Upper lobe of right lung (tissue), 1 donor: ENCODE measurements around the gene GMDS. TPM values are rescaled to one million over a fixed set of nuclear protein-coding genes. Genes with fewer than 3 reads are reported as not detected.

Source experiments
- ATAC-seq: fragments of 200-7000 bp; cut with Tn5 transposase; one replicate; pipeline ENCODE4 v1.9.1; 2020; ENCODE audit warnings: mild to moderate bottlenecking, moderate library complexity
- DNase-seq: peaks from one replicate; pipeline ENCODE4 v3.0.0-alpha.2; 2020
- H3K27ac ChIP-seq: fragments of 200-600 bp; one replicate; pipeline ENCODE4 v1.8.0; 2022
- H3K27me3 ChIP-seq: fragments of 200-600 bp; one replicate; pipeline ENCODE4 v1.8.0; 2022; ENCODE audit warnings: mild to moderate bottlenecking
- H3K36me3 ChIP-seq: fragments of 200-600 bp; one replicate; pipeline ENCODE4 v1.8.0; 2022
- H3K4me1 ChIP-seq: fragments of 200-600 bp; one replicate; pipeline ENCODE4 v1.8.0; 2022
- H3K4me3 ChIP-seq: fragments of 200-600 bp; one replicate; pipeline ENCODE4 v1.8.0; 2022; ENCODE audit warnings: mild to moderate bottlenecking
- H3K9me3 ChIP-seq: fragments of 200-600 bp; one replicate; pipeline ENCODE4 v1.8.0; 2022
- intact Hi-C: fragments of 100-400 bp; cut with DNase I; formaldehyde crosslinking; loops from one replicate; pipeline ENCODE4 v1.11.0; 2022
- total RNA-seq: library from RNA; stranded (reverse); fragmentation: NEBNext Ultra II Directional; extraction: Animal tissue kit (Norgen Biotek cat#: 25700); gene quantifications from one replicate; pipeline ENCODE4 v1.2.1, GENCODE V29; 2021
- TF ChIP-seq, protein P1 (sequence below): fragments of 200-600 bp; IDR thresholded peaks from one replicate; pipeline ENCODE4 v1.8.0; 2022; ENCODE audit warnings: antibody characterized with exemption
- donor health status: DM: no; HTN: yes; CAD: no; lungs with severe emphysema.

The GMDS gene
- total RNA-seq, 1 donor from 2014 or later, result 12.2 TPM

DNA sequence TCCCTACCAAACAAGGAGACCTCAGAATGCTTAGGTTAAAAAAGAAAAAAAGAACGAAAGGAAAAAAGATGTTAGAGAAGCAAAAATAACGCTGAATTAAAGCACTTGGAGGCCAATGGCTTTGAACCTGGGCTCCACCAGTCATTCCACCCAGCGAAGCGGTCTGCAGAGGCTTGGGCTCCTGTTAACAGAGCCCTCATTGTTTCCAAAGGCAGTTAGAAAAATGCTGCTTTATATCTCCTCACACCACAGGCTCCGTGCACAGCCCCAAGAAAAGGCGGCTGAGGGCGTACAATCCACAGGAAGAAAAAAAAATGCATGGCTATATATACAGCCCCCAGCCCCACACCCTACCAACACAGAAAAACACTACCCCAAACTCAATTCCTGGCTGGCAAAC is 379.8 kb downstream of the GMDS start:
- Histone ChIP-seq H3K4me1 (no peaks in the 10 kb centered on the region), H3K27me3 (no peaks in the 10 kb centered on the region), H3K4me3 (no peak overlapping the region), H3K9me3 (no peaks in the 10 kb centered on the region), H3K36me3 (no peaks in the 10 kb centered on the region), H3K27ac (no peak overlapping the region)
- TF ChIP-seq, protein P1, sequence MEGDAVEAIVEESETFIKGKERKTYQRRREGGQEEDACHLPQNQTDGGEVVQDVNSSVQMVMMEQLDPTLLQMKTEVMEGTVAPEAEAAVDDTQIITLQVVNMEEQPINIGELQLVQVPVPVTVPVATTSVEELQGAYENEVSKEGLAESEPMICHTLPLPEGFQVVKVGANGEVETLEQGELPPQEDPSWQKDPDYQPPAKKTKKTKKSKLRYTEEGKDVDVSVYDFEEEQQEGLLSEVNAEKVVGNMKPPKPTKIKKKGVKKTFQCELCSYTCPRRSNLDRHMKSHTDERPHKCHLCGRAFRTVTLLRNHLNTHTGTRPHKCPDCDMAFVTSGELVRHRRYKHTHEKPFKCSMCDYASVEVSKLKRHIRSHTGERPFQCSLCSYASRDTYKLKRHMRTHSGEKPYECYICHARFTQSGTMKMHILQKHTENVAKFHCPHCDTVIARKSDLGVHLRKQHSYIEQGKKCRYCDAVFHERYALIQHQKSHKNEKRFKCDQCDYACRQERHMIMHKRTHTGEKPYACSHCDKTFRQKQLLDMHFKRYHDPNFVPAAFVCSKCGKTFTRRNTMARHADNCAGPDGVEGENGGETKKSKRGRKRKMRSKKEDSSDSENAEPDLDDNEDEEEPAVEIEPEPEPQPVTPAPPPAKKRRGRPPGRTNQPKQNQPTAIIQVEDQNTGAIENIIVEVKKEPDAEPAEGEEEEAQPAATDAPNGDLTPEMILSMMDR, result no peak
- intact Hi-C loops, result no loop called here
- ATAC-seq (no peak), DNase-seq (no peak)

DNA sequence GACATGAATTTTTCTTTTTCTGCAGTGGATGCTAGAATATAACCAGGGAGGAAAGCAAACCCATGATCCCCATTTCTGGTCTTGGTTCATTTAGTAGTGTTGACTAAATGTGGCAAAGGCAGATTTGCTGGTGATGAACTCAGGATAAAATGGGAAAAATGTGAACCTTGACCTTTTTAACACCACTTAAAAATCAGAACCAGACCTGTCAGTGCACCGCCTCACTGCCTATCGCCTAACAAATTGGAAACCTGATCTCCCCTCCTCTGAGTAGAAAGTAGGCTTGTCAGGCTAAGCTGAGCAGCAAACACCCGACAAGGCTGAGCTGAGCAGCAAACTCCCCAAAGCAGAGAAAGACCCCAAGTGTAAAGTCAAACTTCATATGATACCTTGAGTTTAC is 380.9 kb downstream of the GMDS start:
- ATAC-seq (no peak), DNase-seq (no peak)
- H3K4me1 ChIP-seq, result no peaks in the 10 kb centered on the region
- intact Hi-C loops, result no loop called here
- TF ChIP-seq, protein P1, result no peak
- no peaks in the 10 kb centered on the region for H3K9me3 ChIP-seq
- no peak overlapping the region for H3K4me3 ChIP-seq
- H3K27ac ChIP-seq, result no peak overlapping the region
- no peaks in the 10 kb centered on the region for H3K36me3 ChIP-seq
- no peaks in the 10 kb centered on the region for H3K27me3 ChIP-seq

DNA sequence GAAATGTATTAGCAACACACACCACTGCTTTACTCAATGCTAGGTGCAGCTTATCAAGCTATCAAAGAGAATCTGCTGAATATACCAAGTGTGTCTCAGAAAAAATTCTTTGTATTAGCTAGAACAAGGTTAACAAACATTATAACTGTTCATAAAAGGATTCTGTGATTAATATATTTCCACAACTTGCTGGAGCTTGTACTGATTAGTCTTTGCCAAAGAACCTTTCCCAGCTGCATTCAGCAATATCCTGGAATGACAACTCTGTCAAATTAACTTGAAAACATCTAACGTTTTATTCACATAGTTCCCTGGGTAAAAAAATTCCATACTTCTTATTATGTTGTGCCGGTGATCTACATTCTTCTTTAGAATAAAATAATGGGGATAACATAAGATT is 383.0 kb downstream of the GMDS start:
- no peaks in the 10 kb centered on the region for H3K9me3 ChIP-seq
- H3K4me1 ChIP-seq, result no peaks in the 10 kb centered on the region
- no peak overlapping the region for H3K4me3 ChIP-seq
- no peak for DNase-seq
- ATAC-seq, result no peak
- intact Hi-C loops, result no loop called here
- no peaks in the 10 kb centered on the region for H3K27me3 ChIP-seq
- TF ChIP-seq, protein P1, result no peak
- no peak overlapping the region for H3K27ac ChIP-seq
- no peaks in the 10 kb centered on the region for H3K36me3 ChIP-seq

DNA sequence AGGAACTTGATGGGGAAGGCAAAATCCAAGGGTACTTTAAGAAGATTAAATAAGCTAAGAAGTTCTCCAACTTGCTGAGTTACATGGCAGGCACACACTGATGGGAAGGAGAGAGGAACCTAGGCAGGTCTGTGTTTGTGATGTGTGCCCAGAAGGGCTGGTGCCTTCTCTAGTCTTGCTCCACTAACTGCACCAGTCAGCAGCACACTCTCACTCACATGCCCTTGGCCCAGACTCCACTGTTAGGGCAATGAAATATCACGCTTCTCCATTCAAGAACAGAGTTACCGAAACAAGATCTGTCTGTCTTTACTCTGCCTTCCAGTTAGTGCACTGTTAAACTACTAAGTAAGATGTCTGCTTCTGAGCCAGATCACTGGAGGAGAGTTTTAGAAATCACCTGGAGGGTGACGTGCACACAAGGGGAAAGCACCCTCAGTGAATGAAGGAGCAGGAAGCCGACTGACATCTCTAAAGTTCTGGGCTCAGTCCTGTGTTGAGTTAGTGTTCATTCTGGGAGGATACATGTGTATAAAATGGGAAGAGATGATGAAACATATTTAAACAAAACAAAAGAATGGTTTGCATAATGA is 384.6 kb downstream of the GMDS start:
- H3K4me1 ChIP-seq, result no peaks in the 10 kb centered on the region
- intact Hi-C loops, result no loop called here

DNA sequence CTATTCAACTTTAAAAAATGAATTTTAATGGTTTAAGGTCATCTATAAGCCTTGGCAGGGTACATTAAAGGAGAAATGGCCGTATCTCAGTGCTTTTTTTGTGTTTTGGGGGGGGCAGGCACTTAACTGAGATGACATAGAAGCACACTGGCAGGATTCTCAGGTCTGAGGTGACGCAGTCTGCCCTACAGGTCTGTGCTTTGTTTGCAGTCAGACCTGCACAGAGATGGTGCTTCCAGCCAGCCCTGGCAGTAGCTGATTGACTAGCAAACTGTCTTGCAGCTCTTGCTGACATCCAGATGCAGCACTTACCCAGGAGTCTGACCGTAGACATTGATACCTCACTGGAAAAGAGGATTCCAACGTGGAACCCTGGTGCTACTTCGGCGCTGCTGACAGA is 386.5 kb downstream of the GMDS start:
- Histone ChIP-seq H3K4me3 (no peak overlapping the region), H3K9me3 (no peaks in the 10 kb centered on the region), H3K36me3 (no peaks in the 10 kb centered on the region), H3K4me1 (no peaks in the 10 kb centered on the region), H3K27me3 (no peaks in the 10 kb centered on the region), H3K27ac (no peak overlapping the region)
- TF ChIP-seq, protein P1, result no peak
- ATAC-seq, result no peak
- intact Hi-C loops, result no loop called here
- DNase-seq, result no peak

More for the DNA sequence above, 384.6 kb downstream of the GMDS start:
- ATAC-seq (no peak), DNase-seq (no peak)
- TF ChIP-seq, protein P1, result no peak
- Histone ChIP-seq H3K27ac (no peak overlapping the region), H3K9me3 (no peaks in the 10 kb centered on the region), H3K4me3 (no peak overlapping the region), H3K36me3 (no peaks in the 10 kb centered on the region), H3K27me3 (no peaks in the 10 kb centered on the region)

DNA sequence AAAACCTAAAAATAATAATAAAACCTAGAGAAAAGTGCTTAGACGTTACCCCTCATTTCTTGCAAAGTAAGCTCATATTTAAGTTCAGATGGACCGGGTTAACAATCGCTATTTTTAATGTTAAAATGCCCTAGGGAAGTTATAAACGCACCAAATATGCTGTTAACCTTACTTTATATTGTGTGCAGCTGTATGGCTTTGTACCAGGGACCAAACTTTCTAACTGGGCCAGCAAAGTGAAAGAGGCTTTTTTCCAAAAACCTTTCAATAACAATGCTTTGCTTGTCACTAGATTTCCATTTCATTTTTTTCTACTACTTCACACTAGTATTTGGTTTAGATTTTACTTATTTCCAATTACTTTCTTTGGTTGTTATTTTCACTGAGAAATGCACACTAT is 387.2 kb downstream of the GMDS start:
- intact Hi-C loops, result no loop called here
- Histone ChIP-seq H3K9me3 (no peaks in the 10 kb centered on the region), H3K4me3 (no peak overlapping the region), H3K36me3 (no peaks in the 10 kb centered on the region), H3K4me1 (no peaks in the 10 kb centered on the region), H3K27ac (no peak overlapping the region), H3K27me3 (no peaks in the 10 kb centered on the region)
- DNase-seq (no peak), ATAC-seq (no peak)
- TF ChIP-seq, protein P1, result no peak
